A549 (cell line): Measurements from ENCODE around the gene EIF3B. TPM values are rescaled to one million over a fixed set of nuclear protein-coding genes. Genes with fewer than 3 reads are reported as not detected.

Source experiments
- ATAC-seq, 2 experiments: fragments of 200-7000 bp in 1 of 2; fragments of >200 bp in 1 of 2; cut with Nextera tagmentation in 1 of 2; cut with Tn5 transposase in 1 of 2; 3 replicates each; pipeline versions ENCODE4 v1.8.0 to v1.9.1; 2018 to 2020; ENCODE audit warnings: mild to moderate bottlenecking in 1 of 2, moderate library complexity in 1 of 2
- CTCF ChIA-PET: fragments of 300-600 bp; sonication (Branson Sonifier 250); formaldehyde crosslinking; extraction: SDS; loops from one replicate; lab custom pipeline; 2021; ENCODE audit warnings: antibody characterized with exemption, inconsistent platforms; lab: Yijun Ruan, JAX
- POLR2A ChIA-PET: fragments of 350-600 bp; formaldehyde crosslinking; extraction: SDS; loops from one replicate; lab custom pipeline; 2021; ENCODE audit warnings: antibody characterized with exemption, inconsistent platforms; lab: Yijun Ruan, JAX
- DNase-seq, 2 experiments: peaks; one replicate each; pipeline versions ENCODE4 v3.0.0 to v3.0.0-alpha.2; 2011 to 2016; ENCODE audit warnings: low read depth in 1 of 2, low spot score in 1 of 2
- FAIRE-seq: peaks from 2 replicates; lab custom pipeline; 2011; peaks lifted over from hg19 to GRCh38; lab: Jason Lieb, UNC
- H3K27ac ChIP-seq, 2 experiments: fragments of >200 bp; sonication (Bioruptor Twin); formaldehyde crosslinking; 3 replicates each; pipeline ENCODE4 v1.5.1; 2016 to 2017
- H3K4me1 ChIP-seq: fragments of >200 bp; sonication (Bioruptor Twin); formaldehyde crosslinking; 3 replicates; pipeline ENCODE4 v1.6.1; 2016
- H3K4me2 ChIP-seq: fragments of >200 bp; sonication (Bioruptor Twin); formaldehyde crosslinking; 3 replicates; pipeline ENCODE4 v1.6.1; 2016
- H3K4me3 ChIP-seq: fragments of >200 bp; sonication (Bioruptor Twin); formaldehyde crosslinking; 3 replicates; pipeline ENCODE4 v1.5.1; 2016
- H3K9me3 ChIP-seq: fragments of >200 bp; sonication (Bioruptor Twin); formaldehyde crosslinking; 3 replicates; pipeline ENCODE4 v1.6.1; 2016
- BCL3 ChIP-seq: fragments of >200 bp; sonication (Bioruptor Twin); formaldehyde crosslinking; IDR thresholded peaks from 3 replicates; pipeline ENCODE4 v1.6.1; 2016
- BHLHE40 ChIP-seq: IDR thresholded peaks from 2 replicates; pipeline ENCODE4 v1.6.1; 2012; ENCODE audit warnings: low read depth, low read length, inconsistent platforms
- E2F6 ChIP-seq: IDR thresholded peaks from 2 replicates; pipeline ENCODE4 v1.6.1; 2012; ENCODE audit warnings: low read depth, borderline replicate concordance
- EHF ChIP-seq: fragments of 250-450 bp; sonication (Bioruptor Pico); IDR thresholded peaks from 2 replicates; pipeline ENCODE4 v1.5.0; 2020; ENCODE audit warnings: mild to moderate bottlenecking
- ESRRA ChIP-seq: fragments of 150-350 bp; IDR thresholded peaks from 2 replicates; pipeline ENCODE4 v1.6.1; 2014; ENCODE audit warnings: mild to moderate bottlenecking, low read length, borderline replicate concordance
- FOSL2 ChIP-seq, 2 experiments: fragments of 450-650 bp in 1 of 2; fragments of >200 bp in 1 of 2; sonication (Bioruptor Twin) in 1 of 2; formaldehyde crosslinking; IDR thresholded peaks; 2 replicates each; pipeline versions ENCODE4 v1.5.0 to v1.6.1; 2016 to 2020; ENCODE audit warnings: mild to moderate bottlenecking in 1 of 2, moderate library complexity in 1 of 2
- GATA3 ChIP-seq: IDR thresholded peaks from 2 replicates; pipeline ENCODE4 v1.6.1; 2012; ENCODE audit warnings: borderline replicate concordance
- HDAC2 ChIP-seq: fragments of 200-600 bp; sonication (generic); IDR thresholded peaks from 2 replicates; pipeline ENCODE4 v1.6.1; 2016
- HMGXB4 ChIP-seq: fragments of 250-450 bp; sonication (Bioruptor Pico); IDR thresholded peaks from 2 replicates; pipeline ENCODE4 v1.5.0; 2021; ENCODE audit warnings: mild to moderate bottlenecking, moderate library complexity, borderline replicate concordance
- HOXB13 ChIP-seq: fragments of 250-450 bp; sonication (Bioruptor Pico); IDR thresholded peaks from 2 replicates; pipeline ENCODE4 v1.5.0; 2020; ENCODE audit warnings: low read depth, mild to moderate bottlenecking, moderate library complexity
- HOXB5 ChIP-seq: fragments of 250-450 bp; sonication (Bioruptor Pico); IDR thresholded peaks from 2 replicates; pipeline ENCODE4 v1.5.0; 2020; ENCODE audit warnings: mild to moderate bottlenecking, moderate library complexity
- JUNB ChIP-seq: fragments of >200 bp; sonication (Bioruptor Twin); formaldehyde crosslinking; IDR thresholded peaks from 2 replicates; pipeline ENCODE4 v1.6.1; 2016
- MAFK ChIP-seq: fragments of 450-650 bp; IDR thresholded peaks from 2 replicates; pipeline ENCODE4 v1.6.1; 2014; ENCODE audit not compliant: partially characterized antibody
- MAX ChIP-seq: IDR thresholded peaks from 2 replicates; pipeline ENCODE4 v1.6.1; 2012
- MAZ ChIP-seq: fragments of 150-350 bp; IDR thresholded peaks from 2 replicates; pipeline ENCODE4 v1.6.1; 2014; ENCODE audit warnings: antibody characterized with exemption, low read depth, low read length, borderline replicate concordance
- NR3C1 ChIP-seq: fragments of >200 bp; sonication (Bioruptor Twin); formaldehyde crosslinking; IDR thresholded peaks from 3 replicates; pipeline ENCODE4 v1.6.1; 2017
- PHF8 ChIP-seq: fragments of 200-600 bp; sonication (generic); IDR thresholded peaks from 2 replicates; pipeline ENCODE4 v1.6.1; 2016; ENCODE audit warnings: low read depth, mild to moderate bottlenecking, antibody characterized with exemption, moderate library complexity, borderline replicate concordance
- POLR2AphosphoS2 ChIP-seq: conservative IDR thresholded peaks from 2 replicates; pipeline ENCODE4 v1.6.1; 2012; ENCODE audit warnings: low read length, improper control_type of control experiment, inconsistent platforms
- RARB ChIP-seq: fragments of 250-450 bp; sonication (Bioruptor Pico); IDR thresholded peaks from 2 replicates; pipeline ENCODE4 v1.8.0; 2021; ENCODE audit warnings: mild to moderate bottlenecking, moderate library complexity
- RCOR1 ChIP-seq: fragments of 150-350 bp; IDR thresholded peaks from 2 replicates; pipeline ENCODE4 v1.6.1; 2014; ENCODE audit warnings: antibody characterized with exemption, low read length, low read depth
- RNF2 ChIP-seq: fragments of 200-600 bp; sonication (generic); IDR thresholded peaks from 2 replicates; pipeline ENCODE4 v1.6.1; 2016; ENCODE audit warnings: low read depth, mild to moderate bottlenecking, antibody characterized with exemption, moderate library complexity, borderline replicate concordance
- SMC3 ChIP-seq: fragments of >200 bp; sonication (Bioruptor Twin); formaldehyde crosslinking; IDR thresholded peaks from 3 replicates; pipeline ENCODE4 v1.6.1; 2018; ENCODE audit warnings: inconsistent platforms
- SREBF2 ChIP-seq: fragments of 450-650 bp; IDR thresholded peaks from 2 replicates; pipeline ENCODE4 v1.6.1; 2014; ENCODE audit warnings: mild to moderate bottlenecking, moderate library complexity
- TFCP2L1 ChIP-seq: fragments of 250-450 bp; sonication (Bioruptor Pico); IDR thresholded peaks from 2 replicates; pipeline ENCODE4 v1.5.0; 2021; ENCODE audit warnings: mild to moderate bottlenecking
- TP53 ChIP-seq: fragments of 250-450 bp; sonication (Bioruptor Pico); IDR thresholded peaks from 2 replicates; pipeline ENCODE4 v1.5.0; 2021; ENCODE audit warnings: mild to moderate bottlenecking, moderate library complexity
- ZC3H11A ChIP-seq: fragments of 450-650 bp; IDR thresholded peaks from 2 replicates; pipeline ENCODE4 v1.6.1; 2014; ENCODE audit warnings: antibody characterized with exemption, mild to moderate bottlenecking
- ZFP36 ChIP-seq: fragments of 450-650 bp; IDR thresholded peaks from 2 replicates; pipeline ENCODE4 v1.6.1; 2014; ENCODE audit warnings: borderline replicate concordance; ENCODE audit not compliant: partially characterized antibody
- ZNF302 ChIP-seq: fragments of 250-450 bp; sonication (Bioruptor Pico); IDR thresholded peaks from 2 replicates; pipeline ENCODE4 v1.9.0; 2021; ENCODE audit warnings: inconsistent platforms, mild to moderate bottlenecking, moderate library complexity
- WGBS: methylation state at CpG from one replicate; pipeline ENCODE4 v1.1.6; 2017; ENCODE audit errors: missing lambda C conversion rate; 5-methylcytosine and 5-hydroxymethylcytosine counted together
- polyA plus RNA-seq, 4 experiments: library from polyadenylated mRNA; depleted of rRNA in 3 of 4; stranded (reverse); fragments of >200 nt; fragmentation: RNase III in 1 of 4; extraction: RNeasy Plus Mini Kit Qiagen cat#74134 plus additional on column Dnase treatment in 1 of 4; gene quantifications; 2 replicates in 3 of 4; 3 replicates in 1 of 4; pipeline ENCODE4 v1.2.3, GENCODE V29; 2011 to 2017

Gene EIF3B
- polyA plus RNA-seq, 2 of the 4 experiments (the other 2 are of a cell fraction): 207 to 219 TPM

- no peak for DNase-seq
- Histone ChIP-seq H3K27ac (no peak overlapping the region), H3K9me3 (no peaks in the 10 kb centered on the region), H3K4me1 (peaks cover 6% of the 10 kb centered on the region), H3K4me2 (no peak overlapping the region), H3K4me3 (no peak overlapping the region)
- ChIA-PET POLR2A (no interaction called here), CTCF (interaction anchor here (1.1 to 5.0 kb wide), 4 partner anchors 12 to 771 kb away, joined by 3 to 32 read pairs (median 14); no protein-coding TSS in a partner anchor)
- TF ChIP-seq PHF8: no peak
- no peak for TF ChIP-seq ZFP36
- no peak for TF ChIP-seq NR3C1
- TF ChIP-seq HOXB5 (CRISPR knock-in tag): no peak
- TF ChIP-seq SREBF2: no peak
- no peak for TF ChIP-seq GATA3
- TF ChIP-seq BHLHE40: no peak
- no peak for TF ChIP-seq HDAC2
- no peak for TF ChIP-seq MAFK
- TF ChIP-seq SMC3: no peak
- no peak for TF ChIP-seq HMGXB4 (CRISPR knock-in tag)
- TF ChIP-seq TP53 (CRISPR knock-in tag): no peak
- no peak for TF ChIP-seq RNF2
- no peak for TF ChIP-seq MAZ
- no peak for TF ChIP-seq EHF (CRISPR knock-in tag)
- WGBS: 95% methylated on average over 9 of the region's 9 CpGs
- ATAC-seq: no peak
- no peak for FAIRE-seq
Measured at GRCh38 chr7:2350055-2350454, 4.6 kb upstream of the EIF3B start.

GRCh38 chr7:2350861-2351260, 3.8 kb upstream of the EIF3B start:
- Histone ChIP-seq H3K27ac (no peak overlapping the region), H3K4me2 (no peak overlapping the region), H3K4me3 (no peak overlapping the region), H3K9me3 (no peaks in the 10 kb centered on the region), H3K4me1 (peaks cover 6% of the 10 kb centered on the region)
- FAIRE-seq: no peak
- CTCF ChIA-PET: interaction anchor here (0.7 to 3.8 kb wide), 3 partner anchors 105 to 803 kb away, joined by 3 to 26 read pairs (median 3); no protein-coding TSS in a partner anchor
- DNase-seq: no peak
- WGBS: 92% methylated on average over 12 of the region's 12 CpGs
- POLR2A ChIA-PET: no interaction called here
- no peak for ATAC-seq
- TF ChIP-seq RARB (CRISPR knock-in tag) (no peak), ZC3H11A (no peak), FOSL2 (IDR thresholded peaks at IDR 0.05) (no peak), FOSL2 (CRISPR knock-in tag; IDR thresholded peaks at IDR 0.05) (no peak), BCL3 (no peak), HOXB13 (CRISPR knock-in tag) (no peak), ESRRA (no peak), EHF (CRISPR knock-in tag) (no peak), MAX (no peak), POLR2AphosphoS2 (no peak), TFCP2L1 (CRISPR knock-in tag) (no peak), RCOR1 (no peak), HDAC2 (no peak), JUNB (no peak), PHF8 (no peak), E2F6 (no peak), ZNF302 (CRISPR knock-in tag) (no peak)
